ENCODE measurements around the gene PAPPA. TPM values are rescaled to one million over a fixed set of nuclear protein-coding genes. Genes with fewer than 3 reads are reported as not detected.

The PAPPA gene
- total RNA-seq, 2 experiments from 2014 or later = not detected

DNA sequence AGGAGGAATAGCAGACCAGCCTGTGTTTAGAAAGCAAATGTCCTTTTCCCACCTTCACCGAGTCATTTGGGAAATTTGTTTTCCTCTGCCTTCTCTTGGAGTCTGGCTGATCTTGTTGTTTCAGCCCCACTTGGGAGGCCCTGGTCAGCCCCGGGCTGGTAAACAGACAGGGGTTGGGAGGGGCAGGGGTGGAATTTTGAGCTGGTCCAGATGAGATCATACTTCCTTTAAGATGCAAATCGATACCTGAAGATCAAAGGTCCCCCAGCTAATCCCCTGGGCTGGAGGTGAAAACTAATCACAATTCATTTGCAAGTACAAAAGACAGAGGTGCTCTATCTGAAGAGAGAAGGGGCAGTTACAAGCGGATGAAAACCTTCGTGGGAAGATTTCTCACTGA lies 118.4 kb downstream of the PAPPA start:
- Histone ChIP-seq H3K79me2 (ENCODE audit: insufficient read depth, low read depth, low read length) (no peaks in the 10 kb centered on the region), H4K20me1 (ENCODE audit: insufficient read depth, low read length) (no peaks in the 10 kb centered on the region), H3K4me3 (ENCODE audit: low read depth, low read length, poor library complexity, severe bottlenecking) (no peak overlapping the region), H3K4me1 (ENCODE audit: insufficient read depth, low read length, poor library complexity, severe bottlenecking) (no peaks in the 10 kb centered on the region), H3K4me2 (ENCODE audit: low read length) (no peak overlapping the region), H3K9me2 (ENCODE audit: insufficient read depth, low read length) (no peaks in the 10 kb centered on the region), H3K9me3 (ENCODE audit: low read length) (no peaks in the 10 kb centered on the region), H3K36me3 (ENCODE audit: insufficient read depth, low read length) (no peaks in the 10 kb centered on the region), H2AFZ (ENCODE audit: low read length) (no peak overlapping the region), H3K27ac (ENCODE audit: low read depth, low read length, poor library complexity, severe bottlenecking) (no peak overlapping the region)
- no peak for TF ChIP-seq EZH2phosphoT487 (IDR thresholded peaks at IDR 0.05; ENCODE audit: borderline replicate concordance, low read depth, low read length)
- TF ChIP-seq, protein P1, sequence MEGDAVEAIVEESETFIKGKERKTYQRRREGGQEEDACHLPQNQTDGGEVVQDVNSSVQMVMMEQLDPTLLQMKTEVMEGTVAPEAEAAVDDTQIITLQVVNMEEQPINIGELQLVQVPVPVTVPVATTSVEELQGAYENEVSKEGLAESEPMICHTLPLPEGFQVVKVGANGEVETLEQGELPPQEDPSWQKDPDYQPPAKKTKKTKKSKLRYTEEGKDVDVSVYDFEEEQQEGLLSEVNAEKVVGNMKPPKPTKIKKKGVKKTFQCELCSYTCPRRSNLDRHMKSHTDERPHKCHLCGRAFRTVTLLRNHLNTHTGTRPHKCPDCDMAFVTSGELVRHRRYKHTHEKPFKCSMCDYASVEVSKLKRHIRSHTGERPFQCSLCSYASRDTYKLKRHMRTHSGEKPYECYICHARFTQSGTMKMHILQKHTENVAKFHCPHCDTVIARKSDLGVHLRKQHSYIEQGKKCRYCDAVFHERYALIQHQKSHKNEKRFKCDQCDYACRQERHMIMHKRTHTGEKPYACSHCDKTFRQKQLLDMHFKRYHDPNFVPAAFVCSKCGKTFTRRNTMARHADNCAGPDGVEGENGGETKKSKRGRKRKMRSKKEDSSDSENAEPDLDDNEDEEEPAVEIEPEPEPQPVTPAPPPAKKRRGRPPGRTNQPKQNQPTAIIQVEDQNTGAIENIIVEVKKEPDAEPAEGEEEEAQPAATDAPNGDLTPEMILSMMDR (conservative IDR thresholded peaks at IDR 0.05; ENCODE audit: low read length) = no peak
- ChIA-PET CTCF (ENCODE audit: unreplicated experiment) (no interaction called here), POLR2A (no interaction called here)
- no peak for DNase-seq (ENCODE audit: low spot score)
- intact Hi-C loops (cut with micrococcal nuclease; ENCODE audit: unreplicated experiment) = no loop called here
- no TSS peak for BruUV-seq (replicated peaks)

DNA sequence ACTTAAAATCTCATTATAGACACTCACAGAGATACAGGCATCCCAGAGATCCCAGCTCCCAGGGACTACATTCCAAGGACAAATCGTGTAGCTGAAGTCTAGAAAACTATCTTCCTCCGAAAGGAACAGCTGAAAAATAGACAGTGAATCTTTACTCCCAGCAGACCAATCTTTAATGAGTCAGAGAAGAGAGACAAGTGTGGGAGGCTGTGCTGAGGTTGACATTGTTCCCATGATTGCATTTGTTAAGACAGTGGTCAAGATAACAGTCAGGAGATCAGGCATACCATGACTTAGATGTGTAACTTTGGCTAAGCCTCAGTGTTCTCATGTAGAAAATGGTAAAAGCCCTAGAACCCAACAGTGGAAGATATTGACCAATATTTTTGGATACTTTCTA lies 120.7 kb downstream of the PAPPA start:
- Histone ChIP-seq H3K9me3 (ENCODE audit: low read length) (no peaks in the 10 kb centered on the region), H3K36me3 (ENCODE audit: insufficient read depth, low read length) (no peaks in the 10 kb centered on the region), H3K79me2 (ENCODE audit: insufficient read depth, low read depth, low read length) (no peaks in the 10 kb centered on the region), H3K4me3 (ENCODE audit: low read depth, low read length, poor library complexity, severe bottlenecking) (no peak overlapping the region), H4K20me1 (ENCODE audit: insufficient read depth, low read length) (no peaks in the 10 kb centered on the region), H2AFZ (ENCODE audit: low read length) (no peak overlapping the region), H3K9me2 (ENCODE audit: insufficient read depth, low read length) (no peaks in the 10 kb centered on the region), H3K4me2 (ENCODE audit: low read length) (no peak overlapping the region), H3K27ac (ENCODE audit: low read depth, low read length, poor library complexity, severe bottlenecking) (no peak overlapping the region), H3K4me1 (ENCODE audit: insufficient read depth, low read length, poor library complexity, severe bottlenecking) (no peaks in the 10 kb centered on the region)
- CTCF ChIA-PET (ENCODE audit: unreplicated experiment) = no interaction called here
- no peak for DNase-seq (ENCODE audit: low spot score)
- POLR2A ChIA-PET = interaction anchor here (0.7 kb wide), 1 partner anchor 1148 kb away, joined by 3 read pairs; no protein-coding TSS in a partner anchor
- intact Hi-C loops (cut with micrococcal nuclease; ENCODE audit: unreplicated experiment) = no loop called here
- no peak for TF ChIP-seq EZH2phosphoT487 (IDR thresholded peaks at IDR 0.05; ENCODE audit: borderline replicate concordance, low read depth, low read length)
- TF ChIP-seq, protein P1 (conservative IDR thresholded peaks at IDR 0.05; ENCODE audit: low read length) = no peak
- no TSS peak for BruUV-seq (replicated peaks)

DNA sequence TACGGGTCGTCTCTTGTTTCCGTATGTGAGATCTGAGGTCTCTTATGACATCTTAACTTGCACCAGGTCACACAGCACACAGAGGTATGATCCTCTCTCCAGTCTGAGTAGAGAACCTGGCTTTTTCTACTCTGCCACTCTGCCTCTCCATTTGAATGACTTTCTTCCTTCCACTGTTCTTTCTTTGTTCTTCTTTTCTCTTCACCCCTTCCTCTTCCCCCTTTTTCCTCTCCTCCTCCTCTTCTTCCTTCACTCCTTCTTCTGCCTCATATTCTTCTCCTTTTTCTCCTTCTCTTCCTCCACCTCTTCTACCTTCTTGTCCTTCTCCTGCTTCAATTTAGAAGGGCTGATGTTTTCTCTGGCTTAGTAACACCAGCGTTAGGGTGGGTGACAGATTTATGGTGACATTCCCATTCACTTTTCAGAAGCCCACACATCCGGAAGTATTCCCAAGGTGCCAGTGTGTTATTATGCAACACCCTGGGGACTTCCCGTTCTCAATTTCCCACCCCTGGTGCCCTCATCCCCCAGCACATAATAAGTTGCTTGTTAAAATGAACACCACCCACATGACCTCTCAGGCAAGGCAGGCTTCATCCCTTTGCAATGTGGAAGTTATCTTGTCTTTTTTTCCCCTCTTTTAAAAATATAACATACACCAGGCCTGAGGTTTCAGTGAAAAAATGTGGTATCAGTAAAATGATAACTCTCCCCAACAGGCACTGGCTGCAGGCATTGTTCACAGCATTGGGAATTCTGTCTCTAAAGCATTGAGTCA lies 122.0 kb downstream of the PAPPA start:
- ChIA-PET CTCF (ENCODE audit: unreplicated experiment) (no interaction called here), POLR2A (no interaction called here)
- H3K36me3 ChIP-seq (ENCODE audit: insufficient read depth, low read length) = no peaks in the 10 kb centered on the region
- H3K9me3 ChIP-seq (ENCODE audit: low read length) = no peaks in the 10 kb centered on the region
- no peaks in the 10 kb centered on the region for H3K4me1 ChIP-seq (ENCODE audit: insufficient read depth, low read length, poor library complexity, severe bottlenecking)
- DNase-seq (ENCODE audit: low spot score) = no peak
- no peak overlapping the region for H3K4me3 ChIP-seq (ENCODE audit: low read depth, low read length, poor library complexity, severe bottlenecking)
- no peaks in the 10 kb centered on the region for H3K79me2 ChIP-seq (ENCODE audit: insufficient read depth, low read depth, low read length)
- intact Hi-C loops (cut with micrococcal nuclease; ENCODE audit: unreplicated experiment) = no loop called here
- H2AFZ ChIP-seq (ENCODE audit: low read length) = no peak overlapping the region
- BruUV-seq (replicated peaks) = no TSS peak
- no peaks in the 10 kb centered on the region for H3K9me2 ChIP-seq (ENCODE audit: insufficient read depth, low read length)
- H4K20me1 ChIP-seq (ENCODE audit: insufficient read depth, low read length) = no peaks in the 10 kb centered on the region
- TF ChIP-seq, protein P1 (conservative IDR thresholded peaks at IDR 0.05; ENCODE audit: low read length) = no peak
- no peak for TF ChIP-seq EZH2phosphoT487 (IDR thresholded peaks at IDR 0.05; ENCODE audit: borderline replicate concordance, low read depth, low read length)
- no peak overlapping the region for H3K27ac ChIP-seq (ENCODE audit: low read depth, low read length, poor library complexity, severe bottlenecking)
- H3K4me2 ChIP-seq (ENCODE audit: low read length) = no peak overlapping the region
